RWPE2 (cell line): Measurements from ENCODE around the gene ETFBKMT.
A peak's percentile ranks its signal among the peaks of the same experiment; 100 is the strongest.

ENCODE experiments used
- ATAC-seq: fragments of 200-7000 bp; cut with Tn5 transposase; 3 replicates; pipeline ENCODE4 v1.9.1; 2021; ENCODE audit warnings: low read depth
- DNase-seq: peaks from one replicate; pipeline ENCODE4 v3.0.0-alpha.2; 2020; ENCODE audit warnings: low spot score
- H3K27ac ChIP-seq: fragments of 450-650 bp; 2 replicates; pipeline ENCODE4 v1.5.1; 2017; ENCODE audit warnings: mild to moderate bottlenecking; ENCODE audit not compliant: poor library complexity, severe bottlenecking
- H3K27me3 ChIP-seq: fragments of 250-450 bp; sonication (Bioruptor Pico); 2 replicates; pipeline ENCODE4 v1.5.1; 2021; ENCODE audit warnings: mild to moderate bottlenecking, moderate library complexity; ENCODE audit not compliant: insufficient read depth, poor library complexity, severe bottlenecking
- H3K36me3 ChIP-seq: fragments of 250-450 bp; sonication (Bioruptor Pico); 2 replicates; pipeline ENCODE4 v1.5.1; 2020; ENCODE audit warnings: low read depth, mild to moderate bottlenecking, moderate library complexity
- H3K4me1 ChIP-seq: fragments of 250-450 bp; sonication (Bioruptor Pico); 2 replicates; pipeline ENCODE4 v1.5.1; 2021; ENCODE audit warnings: mild to moderate bottlenecking, moderate library complexity; ENCODE audit not compliant: insufficient read depth, poor library complexity, severe bottlenecking
- H3K4me3 ChIP-seq: fragments of 250-450 bp; sonication (Bioruptor Pico); 2 replicates; pipeline ENCODE4 v1.5.1; 2021; ENCODE audit warnings: mild to moderate bottlenecking, moderate library complexity; ENCODE audit not compliant: severe bottlenecking
- H3K9me3 ChIP-seq: fragments of 250-450 bp; sonication (Bioruptor Pico); 2 replicates; pipeline ENCODE4 v1.5.1; 2021; ENCODE audit warnings: mild to moderate bottlenecking, moderate library complexity; ENCODE audit not compliant: severe bottlenecking
- TF ChIP-seq, protein P1 (sequence below): fragments of 450-650 bp; IDR thresholded peaks from one replicate; pipeline ENCODE4 v1.5.1; 2017; ENCODE audit warnings: mild to moderate bottlenecking, moderate library complexity; ENCODE audit not compliant: poor library complexity, severe bottlenecking

The ETFBKMT gene

DNA sequence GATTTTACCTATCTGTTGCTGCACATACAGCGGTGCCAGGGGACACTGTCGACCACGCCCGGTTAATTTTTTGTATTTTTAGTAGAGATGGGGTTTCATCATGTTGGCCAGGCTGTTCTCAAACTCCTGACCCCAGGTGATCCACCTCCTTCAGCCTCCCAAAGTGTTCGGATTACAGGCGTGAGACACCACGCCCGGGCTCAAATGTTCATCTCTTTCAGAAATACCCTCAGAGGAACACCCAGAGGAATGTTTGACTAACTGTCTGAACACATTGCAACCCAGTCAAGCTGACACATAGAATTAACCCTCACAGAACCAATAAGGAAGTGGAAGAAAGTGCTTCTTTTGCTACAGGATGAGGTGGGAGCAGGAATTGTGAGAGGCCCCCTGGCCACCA, 15.0 kb upstream of the ETFBKMT start:
- Histone ChIP-seq H3K27ac (no peak overlapping the region), H3K9me3 (no peaks in the 10 kb centered on the region), H3K36me3 (no peaks in the 10 kb centered on the region), H3K4me1 (no peaks in the 10 kb centered on the region), H3K27me3 (no peaks in the 10 kb centered on the region), H3K4me3 (no peak overlapping the region)
- TF ChIP-seq, protein P1, sequence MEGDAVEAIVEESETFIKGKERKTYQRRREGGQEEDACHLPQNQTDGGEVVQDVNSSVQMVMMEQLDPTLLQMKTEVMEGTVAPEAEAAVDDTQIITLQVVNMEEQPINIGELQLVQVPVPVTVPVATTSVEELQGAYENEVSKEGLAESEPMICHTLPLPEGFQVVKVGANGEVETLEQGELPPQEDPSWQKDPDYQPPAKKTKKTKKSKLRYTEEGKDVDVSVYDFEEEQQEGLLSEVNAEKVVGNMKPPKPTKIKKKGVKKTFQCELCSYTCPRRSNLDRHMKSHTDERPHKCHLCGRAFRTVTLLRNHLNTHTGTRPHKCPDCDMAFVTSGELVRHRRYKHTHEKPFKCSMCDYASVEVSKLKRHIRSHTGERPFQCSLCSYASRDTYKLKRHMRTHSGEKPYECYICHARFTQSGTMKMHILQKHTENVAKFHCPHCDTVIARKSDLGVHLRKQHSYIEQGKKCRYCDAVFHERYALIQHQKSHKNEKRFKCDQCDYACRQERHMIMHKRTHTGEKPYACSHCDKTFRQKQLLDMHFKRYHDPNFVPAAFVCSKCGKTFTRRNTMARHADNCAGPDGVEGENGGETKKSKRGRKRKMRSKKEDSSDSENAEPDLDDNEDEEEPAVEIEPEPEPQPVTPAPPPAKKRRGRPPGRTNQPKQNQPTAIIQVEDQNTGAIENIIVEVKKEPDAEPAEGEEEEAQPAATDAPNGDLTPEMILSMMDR, result no peak
- ATAC-seq (peak; percentile 78), DNase-seq (no peak)

DNA sequence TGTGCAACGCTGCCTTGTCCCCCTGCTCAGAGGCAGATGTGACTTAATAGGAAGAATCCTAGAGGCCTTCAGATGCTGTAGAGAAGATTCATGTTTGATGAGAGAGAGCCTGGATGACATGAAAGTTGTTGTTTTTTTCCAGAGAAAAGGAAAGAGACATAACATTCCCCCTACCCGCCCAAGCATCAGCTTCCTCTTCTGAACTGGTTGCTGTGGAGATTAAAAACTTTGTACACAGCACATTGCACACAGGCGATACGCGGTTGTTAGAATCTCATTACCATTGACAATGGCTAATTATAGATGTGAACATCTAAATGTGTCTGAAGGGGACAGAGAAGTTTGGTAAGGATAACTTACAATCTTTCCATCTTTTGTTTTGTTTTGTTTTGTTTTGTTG, 13.6 kb upstream of the ETFBKMT start:
- DNase-seq (no peak), ATAC-seq (no peak)
- H3K27ac ChIP-seq, result no peak overlapping the region
- no peaks in the 10 kb centered on the region for H3K9me3 ChIP-seq
- H3K36me3 ChIP-seq, result no peaks in the 10 kb centered on the region
- H3K4me1 ChIP-seq, result no peaks in the 10 kb centered on the region
- TF ChIP-seq, protein P1, result no peak
- H3K27me3 ChIP-seq, result no peaks in the 10 kb centered on the region
- H3K4me3 ChIP-seq, result no peak overlapping the region

DNA sequence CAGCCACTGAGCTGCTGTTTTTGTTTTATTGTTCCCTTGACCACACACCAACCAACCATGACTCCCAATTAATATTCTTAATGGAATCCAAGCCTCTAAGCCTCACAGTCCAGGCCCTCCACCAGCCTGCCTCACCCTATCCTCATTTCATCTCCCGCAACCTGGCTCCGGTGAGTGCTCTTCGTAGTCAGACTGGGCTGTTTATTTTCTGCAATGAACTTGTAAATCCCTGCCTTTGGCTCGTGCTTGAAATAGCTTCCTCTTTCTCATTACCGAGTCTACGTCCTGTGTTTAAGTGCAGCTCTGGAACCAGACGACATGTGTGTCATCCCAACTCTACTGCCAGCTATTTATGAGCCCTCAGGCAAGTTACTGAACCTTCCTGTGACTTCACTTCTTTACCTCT, 12.4 kb upstream of the ETFBKMT start:
- peak overlapping the region; percentile 35 for H3K27ac ChIP-seq
- no peaks in the 10 kb centered on the region for H3K9me3 ChIP-seq
- no peak for DNase-seq
- no peaks in the 10 kb centered on the region for H3K4me1 ChIP-seq
- no peak overlapping the region for H3K4me3 ChIP-seq
- TF ChIP-seq, protein P1, result no peak
- ATAC-seq, result peak; percentile 65
- H3K27me3 ChIP-seq, result no peaks in the 10 kb centered on the region
- H3K36me3 ChIP-seq, result no peaks in the 10 kb centered on the region

DNA sequence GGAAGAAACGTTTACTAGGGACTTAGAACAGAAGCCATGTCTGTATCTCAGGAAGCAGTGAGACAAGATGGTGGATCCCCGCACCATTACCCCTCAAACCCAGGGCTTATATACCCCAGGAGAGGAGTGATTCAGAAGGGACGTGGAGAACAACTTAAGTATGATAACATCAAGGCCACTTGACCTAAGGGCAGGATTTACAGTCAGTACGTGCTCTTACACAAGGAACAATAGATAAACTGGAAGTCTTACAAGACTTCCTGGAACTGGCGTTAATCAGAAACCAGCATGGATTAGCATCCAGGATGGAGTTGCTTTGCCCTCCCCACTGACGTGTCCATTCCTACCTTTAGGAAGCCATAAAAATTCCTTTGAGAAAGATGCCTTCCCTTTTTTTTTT, 8.6 kb upstream of the ETFBKMT start:
- peak overlapping the region; percentile 3 for H3K27ac ChIP-seq
- no peak for DNase-seq
- TF ChIP-seq, protein P1, result no peak
- no peaks in the 10 kb centered on the region for H3K9me3 ChIP-seq
- H3K36me3 ChIP-seq, result no peaks in the 10 kb centered on the region
- peaks cover 3% of the 10 kb centered on the region for H3K4me1 ChIP-seq
- no peak overlapping the region for H3K4me3 ChIP-seq
- ATAC-seq, result no peak
- H3K27me3 ChIP-seq, result no peaks in the 10 kb centered on the region

- Histone ChIP-seq H3K27ac (no peak overlapping the region), H3K36me3 (no peaks in the 10 kb centered on the region), H3K27me3 (no peaks in the 10 kb centered on the region), H3K4me3 (no peak overlapping the region), H3K4me1 (peaks cover 3% of the 10 kb centered on the region), H3K9me3 (no peaks in the 10 kb centered on the region)
- TF ChIP-seq, protein P1, result no peak
- no peak for DNase-seq
- no peak for ATAC-seq
Measured at GRCh38 chr12:31651893-31652521, 7.5 kb upstream of the ETFBKMT start.
